AG10803 (cell line): Measurements from ENCODE around the gene TECPR2.

Experiments used
- DNase-seq: peaks from one replicate; pipeline ENCODE4 v3.0.0; 2010; ENCODE audit warnings: low read depth
- H3K4me3 ChIP-seq: 2 replicates; pipeline ENCODE4 v1.5.1; 2011; ENCODE audit warnings: mild to moderate bottlenecking, low read length, control low read depth
- TF ChIP-seq, protein P1 (sequence below): conservative IDR thresholded peaks from 2 replicates; pipeline ENCODE4 v1.5.1; 2011; ENCODE audit warnings: mild to moderate bottlenecking, low read length, control low read depth, inconsistent platforms

The TECPR2 gene

DNA sequence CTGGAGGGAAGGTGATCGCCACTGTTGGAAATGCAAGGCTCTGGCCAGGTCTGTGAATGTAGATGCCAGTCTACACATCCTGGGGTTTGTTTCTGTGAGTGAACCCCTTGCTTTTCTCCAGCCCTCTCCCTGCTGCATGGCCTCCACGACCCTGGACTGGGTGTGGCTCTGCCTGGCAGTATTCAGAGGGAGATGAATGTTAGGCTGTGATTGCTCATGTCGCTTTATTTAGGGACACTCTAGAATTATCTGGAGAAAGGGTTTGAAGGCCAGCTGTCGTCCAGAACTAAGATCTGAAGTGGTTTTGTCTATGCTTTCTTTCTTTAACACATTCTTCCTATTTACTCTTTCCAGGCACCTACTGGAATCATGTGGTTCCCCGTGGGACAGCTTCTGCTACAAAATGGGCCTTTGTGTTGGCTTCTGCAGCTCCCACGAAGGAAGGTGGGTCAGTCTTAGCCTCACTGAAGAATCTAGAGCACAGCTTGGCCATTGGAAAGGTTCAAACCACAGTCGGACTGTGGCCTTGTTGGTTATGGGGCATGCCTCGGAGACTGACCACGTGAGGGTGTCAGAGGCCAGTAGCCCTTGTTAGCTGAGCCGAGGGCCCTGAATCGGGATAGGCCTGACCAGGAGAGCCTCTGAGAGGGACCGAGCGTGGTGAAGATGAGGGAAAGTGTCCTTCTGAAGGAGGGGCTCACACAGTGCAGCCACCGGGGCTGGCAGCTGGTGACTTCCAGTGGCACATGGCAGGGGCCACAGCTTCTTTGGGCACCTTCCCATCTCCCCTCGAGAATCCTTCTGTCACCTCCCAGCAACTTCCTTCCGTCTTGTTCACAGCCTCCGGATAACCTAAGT, 87.7 kb downstream of the TECPR2 start:
- TF ChIP-seq, protein P1, sequence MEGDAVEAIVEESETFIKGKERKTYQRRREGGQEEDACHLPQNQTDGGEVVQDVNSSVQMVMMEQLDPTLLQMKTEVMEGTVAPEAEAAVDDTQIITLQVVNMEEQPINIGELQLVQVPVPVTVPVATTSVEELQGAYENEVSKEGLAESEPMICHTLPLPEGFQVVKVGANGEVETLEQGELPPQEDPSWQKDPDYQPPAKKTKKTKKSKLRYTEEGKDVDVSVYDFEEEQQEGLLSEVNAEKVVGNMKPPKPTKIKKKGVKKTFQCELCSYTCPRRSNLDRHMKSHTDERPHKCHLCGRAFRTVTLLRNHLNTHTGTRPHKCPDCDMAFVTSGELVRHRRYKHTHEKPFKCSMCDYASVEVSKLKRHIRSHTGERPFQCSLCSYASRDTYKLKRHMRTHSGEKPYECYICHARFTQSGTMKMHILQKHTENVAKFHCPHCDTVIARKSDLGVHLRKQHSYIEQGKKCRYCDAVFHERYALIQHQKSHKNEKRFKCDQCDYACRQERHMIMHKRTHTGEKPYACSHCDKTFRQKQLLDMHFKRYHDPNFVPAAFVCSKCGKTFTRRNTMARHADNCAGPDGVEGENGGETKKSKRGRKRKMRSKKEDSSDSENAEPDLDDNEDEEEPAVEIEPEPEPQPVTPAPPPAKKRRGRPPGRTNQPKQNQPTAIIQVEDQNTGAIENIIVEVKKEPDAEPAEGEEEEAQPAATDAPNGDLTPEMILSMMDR, result no peak
- no peak overlapping the region for H3K4me3 ChIP-seq
- no peak for DNase-seq

DNA sequence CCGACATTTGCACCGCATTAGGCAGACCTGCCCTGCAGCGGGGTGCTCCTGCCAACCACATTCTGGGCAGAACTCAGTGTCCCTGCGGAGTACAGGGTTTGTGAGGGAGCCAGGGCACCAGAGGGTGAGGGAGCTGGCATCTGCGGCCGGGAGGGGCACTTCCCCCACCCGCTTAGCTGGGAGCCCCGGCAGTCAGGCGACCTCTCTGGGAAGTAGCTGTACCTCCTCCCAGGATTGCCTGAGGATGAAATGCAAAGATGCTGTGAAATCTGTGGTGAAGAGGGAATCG, 88.3 kb downstream of the TECPR2 start:
- H3K4me3 ChIP-seq, result no peak overlapping the region
- DNase-seq, result no peak
- TF ChIP-seq, protein P1, result no peak

DNA sequence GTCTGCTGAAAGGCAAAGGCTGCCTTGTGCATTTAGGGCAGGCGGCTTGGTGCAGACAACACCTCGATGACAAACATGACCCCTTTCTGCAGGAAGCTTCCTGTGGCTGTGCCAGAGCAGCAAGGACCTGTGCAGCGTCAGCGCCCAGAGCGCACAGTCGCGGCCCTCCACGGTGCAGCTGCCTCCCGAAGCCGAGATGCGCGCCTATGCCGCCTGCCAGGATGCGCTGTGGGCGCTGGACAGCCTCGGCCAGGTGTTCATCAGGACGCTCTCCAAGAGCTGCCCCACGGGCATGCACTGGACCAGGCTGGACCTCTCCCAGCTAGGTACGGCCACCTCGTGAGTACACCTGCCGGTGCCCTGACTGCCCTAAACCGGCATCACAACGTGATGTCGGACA, 89.6 kb downstream of the TECPR2 start:
- DNase-seq, result no peak
- no peak overlapping the region for H3K4me3 ChIP-seq
- TF ChIP-seq, protein P1, result no peak

DNA sequence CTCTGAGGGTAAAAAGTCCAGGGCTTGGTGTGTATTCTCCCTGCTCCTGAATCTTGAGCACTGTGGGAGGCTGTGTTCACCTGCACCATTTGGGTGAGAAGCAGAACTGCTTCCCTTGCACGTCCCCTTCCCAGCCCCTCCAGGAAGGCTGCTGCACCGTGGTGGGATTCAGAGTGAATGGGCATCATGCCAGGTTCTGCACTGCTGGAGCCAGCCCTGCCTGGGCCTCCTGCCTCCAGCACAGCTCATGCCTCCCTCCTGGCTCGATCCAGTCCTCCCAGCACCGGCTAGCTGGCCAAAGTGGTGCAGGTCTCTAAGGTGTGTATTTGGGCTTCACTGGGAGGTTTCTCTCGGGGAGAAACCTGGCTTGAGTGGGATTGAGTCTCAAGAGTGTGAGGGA, 92.0 kb downstream of the TECPR2 start:
- H3K4me3 ChIP-seq, result no peak overlapping the region
- TF ChIP-seq, protein P1, result no peak
- DNase-seq, result no peak

DNA sequence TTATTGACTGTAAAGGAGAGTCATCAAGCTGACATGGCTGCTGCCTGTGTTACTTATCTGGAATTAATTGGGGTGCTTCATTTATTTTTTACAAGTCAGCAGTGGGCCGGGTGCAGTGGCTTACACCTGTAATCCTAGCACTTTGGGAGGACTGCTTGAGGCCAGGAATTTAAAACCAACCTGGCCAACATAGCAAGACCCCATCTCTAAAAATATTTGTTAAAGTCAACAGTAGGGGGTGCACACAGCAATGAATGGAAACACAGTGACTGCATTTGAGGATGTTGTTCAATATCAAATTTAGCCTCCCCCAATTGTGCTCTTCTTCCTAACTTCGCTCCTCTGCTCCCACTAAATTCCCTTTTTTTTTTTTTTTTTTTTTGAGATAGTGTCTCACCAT, 94.8 kb downstream of the TECPR2 start:
- TF ChIP-seq, protein P1, result no peak
- no peak for DNase-seq
- H3K4me3 ChIP-seq, result no peak overlapping the region

DNA sequence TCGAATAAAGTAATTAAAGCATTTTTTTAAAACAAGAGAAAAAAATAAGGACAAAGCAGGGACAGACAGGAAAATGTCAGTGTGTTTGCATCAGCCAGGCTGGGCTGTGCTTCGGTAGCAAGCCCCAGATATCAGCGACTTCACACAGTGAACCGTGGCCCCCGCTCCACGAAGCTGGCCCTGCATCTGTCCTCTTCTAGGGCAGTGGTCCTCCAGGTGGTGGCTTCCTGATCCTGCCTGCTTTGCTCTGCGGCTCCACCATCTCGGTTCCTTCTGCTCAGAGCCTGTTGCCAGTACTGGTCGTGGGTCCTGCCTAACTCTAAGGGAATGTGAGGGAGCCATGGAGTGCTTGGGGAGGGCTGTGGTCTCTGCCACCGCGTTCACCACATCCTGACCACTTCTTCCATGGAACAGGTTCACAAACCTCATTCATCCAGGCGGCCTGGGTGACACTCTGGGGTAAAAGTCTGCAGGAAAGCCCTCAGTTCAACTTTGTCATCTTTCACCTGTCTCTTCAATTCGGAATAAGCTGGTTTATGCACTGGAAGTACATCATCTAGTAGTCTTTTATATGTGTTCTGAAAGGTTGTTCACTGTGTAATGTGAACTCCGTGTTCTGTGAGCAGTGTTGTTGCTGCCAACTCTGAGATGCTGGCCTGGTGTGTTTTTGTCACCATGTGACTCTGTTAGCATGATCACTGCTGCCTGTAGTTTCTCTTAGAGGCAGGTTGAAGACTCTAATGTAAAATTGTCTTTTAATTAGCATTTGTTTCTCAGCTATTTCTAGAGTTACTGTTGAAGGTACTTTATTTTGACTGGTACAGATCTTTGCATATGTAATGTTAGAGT, 99.0 kb downstream of the TECPR2 start:
- H3K4me3 ChIP-seq, result no peak overlapping the region
- TF ChIP-seq, protein P1, result no peak
- no peak for DNase-seq

DNA sequence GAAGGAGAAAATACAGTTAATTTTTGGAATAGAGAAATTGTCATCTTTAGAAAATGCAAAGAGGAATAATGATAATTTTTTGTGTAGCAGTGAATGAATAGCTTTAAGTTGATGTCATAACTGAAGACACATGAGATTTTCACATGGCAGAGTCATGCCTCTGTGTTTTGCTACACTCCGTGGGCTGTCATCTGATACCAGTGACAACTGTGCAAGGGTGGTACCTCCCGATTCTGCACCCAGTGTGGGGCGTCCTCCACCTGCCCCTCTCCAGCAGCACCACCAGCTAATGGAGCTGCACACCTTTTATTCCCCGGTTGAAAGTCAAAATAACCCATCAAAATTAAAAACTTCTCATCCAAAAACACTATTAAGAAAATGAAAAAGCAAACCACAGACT, 99.7 kb downstream of the TECPR2 start:
- no peak overlapping the region for H3K4me3 ChIP-seq
- TF ChIP-seq, protein P1, result no peak
- DNase-seq, result no peak
